K562 (cell line): ENCODE results near the gene ZBP1. TPM values are rescaled to one million over a fixed set of nuclear protein-coding genes. Genes with fewer than 3 reads are reported as not detected.

Experiments
- ATAC-seq: fragments of 200-7000 bp; cut with Tn5 transposase; 3 replicates; pipeline ENCODE4 v1.9.1; 2020; ENCODE audit warnings: moderate library complexity
- BruUV-seq: library from RNA; stranded (reverse); fragments of 400-500 nt; replicated peaks from 2 replicates; lab custom pipeline; 2021; lab: Mats Ljungman, UMichigan
- CTCF ChIA-PET: fragments of 300-600 bp; formaldehyde crosslinking; extraction: SDS; loops from one replicate; lab custom pipeline; 2021; ENCODE audit warnings: low intra/inter-chr PET ratio; lab: Yijun Ruan, JAX
- POLR2A ChIA-PET: fragments of 300-600, 350-650 bp; sonication (Branson Sonifier 250); formaldehyde crosslinking; extraction: SDS; loops from one replicate; lab custom pipeline; 2021; ENCODE audit warnings: antibody characterized with exemption, inconsistent platforms; lab: Yijun Ruan, JAX
- DNase-seq, 4 experiments: peaks; one replicate each; pipeline versions ENCODE4 v3.0.0 to v3.0.0-alpha.2; 2011 to 2018; ENCODE audit warnings: low spot score in 3 of 4, mixed read lengths in 3 of 4; ENCODE audit errors: extremely low read depth in 1 of 4
- FAIRE-seq: peaks from 2 replicates; lab custom pipeline; 2011; peaks lifted over from hg19 to GRCh38; lab: Jason Lieb, UNC
- H2AFZ ChIP-seq: 2 replicates; pipeline ENCODE4 v1.6.0; 2011; ENCODE audit warnings: low read depth, low read length, control low read depth, inconsistent platforms
- H3K27ac ChIP-seq: fragments of 200-600 bp; 3 replicates; pipeline ENCODE4 v1.8.0; 2011; ENCODE audit warnings: low read depth, mild to moderate bottlenecking, control low read depth, inconsistent platforms, low read length, moderate library complexity, mixed read lengths; ENCODE audit errors: extremely low read depth
- H3K27me3 ChIP-seq, 2 experiments: fragments of 300-600 bp in 1 of 2; 2 replicates in 1 of 2; 3 replicates in 1 of 2; pipeline versions ENCODE4 v1.6.0 to v1.8.0; 2011; ENCODE audit warnings: inconsistent platforms in 2 of 2, low read length in 2 of 2, mild to moderate bottlenecking in 1 of 2, mixed read lengths in 1 of 2, moderate library complexity in 1 of 2; ENCODE audit not compliant: control insufficient read depth in 2 of 2, insufficient read depth in 2 of 2
- H3K36me3 ChIP-seq: fragments of 300-600 bp; 3 replicates; pipeline ENCODE4 v1.8.0; 2011; ENCODE audit warnings: mild to moderate bottlenecking, low read length, inconsistent platforms; ENCODE audit not compliant: control insufficient read depth, insufficient read depth
- H3K4me1 ChIP-seq, 2 experiments: fragments of 200-600 bp in 1 of 2; replicated peaks in 1 of 2; 2 replicates in 1 of 2; 3 replicates in 1 of 2; pipeline versions ENCODE4 v1.5.1 to v1.8.0; 2011; ENCODE audit warnings: inconsistent platforms in 2 of 2, low read length in 2 of 2, mild to moderate bottlenecking in 1 of 2, mixed read lengths in 1 of 2, moderate library complexity in 1 of 2; ENCODE audit not compliant: control insufficient read depth in 2 of 2, insufficient read depth in 2 of 2
- H3K4me2 ChIP-seq: 2 replicates; pipeline ENCODE4 v1.6.1; 2011; ENCODE audit warnings: low read length, control low read depth, inconsistent platforms, mixed read lengths; ENCODE audit not compliant: insufficient read depth
- H3K4me3 ChIP-seq: fragments of 200-600 bp; sonication (generic), shearing (Covaris generic); 2 replicates; pipeline ENCODE4 v1.5.1; 2016; ENCODE audit warnings: control low read depth, inconsistent platforms
- H3K79me2 ChIP-seq: fragments of 200-600 bp; 3 replicates; pipeline ENCODE4 v1.8.0; 2011; ENCODE audit warnings: low read length, inconsistent platforms; ENCODE audit not compliant: control insufficient read depth, insufficient read depth
- H3K9ac ChIP-seq, 2 experiments: 2 replicates each; pipeline versions ENCODE4 v1.6.0 to v1.6.1; 2011; ENCODE audit warnings: low read depth in 2 of 2, low read length in 2 of 2, control low read depth in 1 of 2, inconsistent platforms in 1 of 2, mild to moderate bottlenecking in 1 of 2, mixed read lengths in 1 of 2; ENCODE audit not compliant: insufficient read depth in 1 of 2
- H3K9me1 ChIP-seq: one replicate; pipeline ENCODE4 v1.6.0; 2011; ENCODE audit warnings: inconsistent platforms, mild to moderate bottlenecking, low read length, moderate library complexity; ENCODE audit not compliant: control insufficient read depth, insufficient read depth
- H3K9me3 ChIP-seq: replicated peaks from 2 replicates; pipeline ENCODE4 v1.5.1; 2011; ENCODE audit warnings: low read depth, low read length, inconsistent platforms; ENCODE audit not compliant: control insufficient read depth, insufficient read depth
- H4K20me1 ChIP-seq: replicated peaks from 2 replicates; pipeline ENCODE4 v1.6.1; 2011; ENCODE audit warnings: low read length, inconsistent platforms, mixed read lengths; ENCODE audit not compliant: control insufficient read depth, insufficient read depth
- BCOR ChIP-seq: fragments of 450-650 bp; IDR thresholded peaks from 2 replicates; pipeline ENCODE4 v1.6.1; 2016
- CTCF ChIP-seq, 3 experiments: IDR thresholded peaks in 2 of 3; conservative IDR thresholded peaks in 1 of 3; 2 replicates each; pipeline ENCODE4 v1.5.1; 2011 to 2012; ENCODE audit warnings: low read length in 3 of 3, mild to moderate bottlenecking in 3 of 3, control low read depth in 2 of 3, improper control_type of control experiment in 1 of 3, inconsistent platforms in 1 of 3, low read depth in 1 of 3, mixed read lengths in 1 of 3, moderate library complexity in 1 of 3; ENCODE audit not compliant: insufficient read depth in 2 of 3
- HMG20A ChIP-seq: fragments of 450-650 bp; formaldehyde crosslinking; conservative IDR thresholded peaks from 2 replicates; pipeline ENCODE4 v1.4.0; 2020; ENCODE audit warnings: mild to moderate bottlenecking, mixed read lengths
- HSF4 ChIP-seq: fragments of 250-450 bp; sonication (Bioruptor Pico); IDR thresholded peaks from 2 replicates; pipeline ENCODE4 v2.1.2; 2022; ENCODE audit warnings: mild to moderate bottlenecking, moderate library complexity, borderline replicate concordance
- KDM1A ChIP-seq, 2 experiments: fragments of 450-650 bp; IDR thresholded peaks; 2 replicates each; pipeline ENCODE4 v1.6.1; 2016; ENCODE audit warnings: mild to moderate bottlenecking in 2 of 2
- NFATC3 ChIP-seq: fragments of 450-650 bp; IDR thresholded peaks from 2 replicates; pipeline ENCODE4 v1.6.1; 2017; ENCODE audit warnings: mild to moderate bottlenecking
- PKNOX1 ChIP-seq: fragments of 450-650 bp; IDR thresholded peaks from 2 replicates; pipeline ENCODE4 v1.6.1; 2016
- RBBP5 ChIP-seq: fragments of 200-600 bp; sonication (generic); IDR thresholded peaks from 2 replicates; pipeline ENCODE4 v1.6.1; 2012; ENCODE audit warnings: borderline replicate concordance, mild to moderate bottlenecking, low read length, control low read depth, inconsistent platforms; ENCODE audit not compliant: insufficient read depth, poor library complexity, severe bottlenecking
- RBM25 ChIP-seq: fragments of 200-400 bp; formaldehyde crosslinking; IDR thresholded peaks from 2 replicates; pipeline ENCODE4 v1.6.1; 2018; ENCODE audit warnings: low read length, low read depth, moderate library complexity; ENCODE audit not compliant: severe bottlenecking
- RBM34 ChIP-seq: fragments of 200-400 bp; formaldehyde crosslinking; IDR thresholded peaks from 2 replicates; pipeline ENCODE4 v1.6.1; 2018; ENCODE audit warnings: low read length, borderline replicate concordance; ENCODE audit not compliant: insufficient read depth
- SOX6 ChIP-seq: fragments of 450-650 bp; IDR thresholded peaks from 2 replicates; pipeline ENCODE4 v1.6.1; 2014; ENCODE audit warnings: mild to moderate bottlenecking
- STAG1 ChIP-seq: sonication (generic); formaldehyde crosslinking; IDR thresholded peaks from 2 replicates; pipeline ENCODE4 v1.5.0; 2020; ENCODE audit warnings: missing genetic modification reagents, borderline replicate concordance
- ZNF224 ChIP-seq: sonication (generic); formaldehyde crosslinking; IDR thresholded peaks from 2 replicates; pipeline ENCODE4 v1.8.0; 2022; ENCODE audit warnings: mild to moderate bottlenecking, missing genetic modification reagents
- WGBS: fragments of 100-300 bp; shearing (Covaris generic); methylation state at CpG from one replicate; pipeline ENCODE4 v1.1.6; 2016; ENCODE audit warnings: low coverage, mixed read lengths; ENCODE audit not compliant: insufficient coverage; ENCODE audit errors: missing lambda C conversion rate; 5-methylcytosine and 5-hydroxymethylcytosine counted together
- in situ Hi-C: fragments of 300-500 bp; cut with MboI; formaldehyde crosslinking; loops from 4 replicates; pipeline ENCODE4 v1.15.0; 2018; ENCODE audit warnings: inconsistent platforms, mixed read lengths
- intact Hi-C: fragments of 100-400 bp; cut with micrococcal nuclease; formaldehyde crosslinking; loops from 2 replicates; pipeline ENCODE4 v1.14.2; 2022
- polyA plus RNA-seq, 8 experiments: library from polyadenylated mRNA; depleted of rRNA in 4 of 8; stranded (reverse) in 5 of 8; unstranded in 3 of 8; fragments of >200 nt; fragmentation: Nextera tagmentation in 2 of 8; fragmentation: Illumina TruSeq in 1 of 8; extraction: Ambion mirVana in 2 of 8; extraction: Trizol in 1 of 8; gene quantifications; 2 replicates each; pipeline versions ENCODE4 v1.2.1 to v1.2.3, GENCODE V29; 2011 to 2014; ENCODE audit warnings: inconsistent platforms in 1 of 8, missing spikeins in 1 of 8
- total RNA-seq, 7 experiments: library from RNA; depleted of rRNA in 6 of 7; stranded (reverse); fragments of >200 nt in 6 of 7; fragmentation: Illumina TruSeq in 2 of 7; extraction: Trizol in 2 of 7; gene quantifications; 2 replicates each; pipeline versions ENCODE4 v1.2.1 to v1.2.3, GENCODE V29; 2011 to 2021; ENCODE audit warnings: low replicate concordance in 1 of 7

The ZBP1 gene
- total and polyA plus RNA-seq, 9 of the 15 experiments (the other 6 are each of a cell fraction or from before 2014, with no cell fraction given), result not detected

- peaks cover 16 to 56% of the 10 kb centered on the region in 2 experiments; a peak in 4 of 5 replicates for H3K27me3 ChIP-seq
- BruUV-seq, result no TSS peak
- no peaks in the 10 kb centered on the region for H4K20me1 ChIP-seq
- H3K9me1 ChIP-seq, result no peaks in the 10 kb centered on the region
- no peak for ATAC-seq
- H3K79me2 ChIP-seq, result no peaks in the 10 kb centered on the region
- H3K36me3 ChIP-seq, result no peaks in the 10 kb centered on the region
- H2AFZ ChIP-seq, result peak overlapping the region; percentile 74
- H3K4me1 ChIP-seq, result peaks cover 29 to 52% of the 10 kb centered on the region in 2 experiments
- intact Hi-C loops, result no loop called here
- H3K27ac ChIP-seq, result no peak overlapping the region
- WGBS, result 32% methylated on average over 17 of the region's 18 CpGs
- ChIA-PET CTCF (no interaction called here), POLR2A (interaction anchor here (0.6 to 1.1 kb wide), 2 partner anchors 63 to 64 kb away, joined by 3 to 4 read pairs; no protein-coding TSS in a partner anchor)
- in situ Hi-C loops, result no loop called here
- H3K4me3 ChIP-seq, result no peak overlapping the region
- peak overlapping the region; percentile 55; the same call in 1 of the 2 replicates for H3K4me2 ChIP-seq
- no peak for DNase-seq
- FAIRE-seq, result no peak
- 0 out of 4 replicates have a peak overlapping the region, but pooled peaks of 1 of the 2 experiments have one; percentile 11 for H3K9ac ChIP-seq
- peaks cover 3% of the 10 kb centered on the region; the same call in 1 of the 2 replicates for H3K9me3 ChIP-seq
- no peak for TF ChIP-seq PKNOX1
- TF ChIP-seq SOX6, result no peak
- no peak for TF ChIP-seq RBM34
- no peak for TF ChIP-seq ZNF224
- TF ChIP-seq HMG20A, result no peak
- TF ChIP-seq RBBP5, result no peak
- TF ChIP-seq CTCF (IDR thresholded peaks at IDR 0.05 in 2 of 3, conservative IDR thresholded peaks at IDR 0.05 in 1 of 3; ENCODE audit: insufficient read depth in 2 of 3, low read depth in 1 of 3, low read length in 3 of 3), result 0 out of 6 replicates have a peak, but pooled peaks of 1 of the 3 experiments have one; percentile 8
- peak; percentile 65; the same call in 1 of the 2 replicates for TF ChIP-seq BCOR
- peak; percentile 25 to 43; a peak in 1 of 4 replicates for TF ChIP-seq KDM1A (IDR thresholded peaks at IDR 0.05)
- TF ChIP-seq NFATC3, result no peak
- TF ChIP-seq HSF4 (CRISPR knock-in tag), result no peak
- peak; percentile 90 for TF ChIP-seq RBM25
- no peak for TF ChIP-seq STAG1 (CRISPR knock-in tag)
Measured at GRCh38 chr20:57583289-57584257, 36.7 kb downstream of the ZBP1 start.
